SKM-1 (cell line): ENCODE data around the gene TAS2R39.
A peak's percentile ranks its signal among the peaks of the same experiment; 100 is the strongest.
"Not testable (repeated sequence)": the region's sequence is repeated elsewhere in the genome, so short reads cannot be mapped to it uniquely, and the experiment has no call there.

Experiments
- DNase-seq: peaks from one replicate; lab custom pipeline; 2025; ENCODE audit not compliant: unreplicated experiment; lab: John Stamatoyannopoulos, UW

Gene TAS2R39

DNA sequence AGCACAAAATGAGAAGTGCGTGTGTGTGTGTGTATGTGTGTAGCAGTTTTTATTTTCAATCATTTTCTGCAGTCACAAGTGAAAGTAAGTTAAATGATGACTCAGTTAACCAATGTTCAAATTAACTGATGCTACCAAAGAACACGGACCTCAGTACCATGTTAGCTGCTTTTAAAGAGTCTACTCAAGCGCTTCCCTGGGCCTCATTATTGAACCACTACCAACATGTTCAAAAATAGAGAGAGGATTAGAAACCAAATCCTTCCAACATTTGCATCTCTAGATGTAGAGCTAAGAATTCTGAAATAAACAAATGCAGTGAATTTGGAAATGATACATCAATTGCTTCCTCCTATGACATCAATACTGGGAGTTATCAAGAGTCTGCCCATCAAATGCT lies at the start of gene TAS2R39:
TSS of gene TAS2R39 (plus strand) at position 396 of the 400 bp plus-strand sequence. CDS start at position 396, 0 bp downstream.
- DNase-seq = no peak

DNA sequence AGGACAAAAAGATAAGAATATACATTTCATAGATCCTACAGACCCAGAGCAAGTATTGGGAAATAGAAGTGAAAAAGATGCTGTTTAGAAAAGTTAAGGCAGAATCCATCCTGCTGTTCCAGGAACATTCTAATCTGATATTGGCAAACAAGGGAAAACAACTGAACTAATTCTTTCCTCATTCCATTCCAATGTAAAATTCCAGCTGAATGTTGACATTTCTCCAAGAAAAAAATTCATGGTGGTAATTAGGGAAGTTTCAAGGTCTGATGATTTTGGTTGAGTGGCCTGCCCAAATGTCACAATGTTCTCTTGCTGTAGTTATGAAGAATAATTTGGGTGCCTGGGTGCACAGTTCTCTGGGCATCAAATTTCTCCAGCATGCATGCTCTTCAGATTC lies 36.1 kb upstream of the TAS2R39 start:
- DNase-seq = no peak

DNA sequence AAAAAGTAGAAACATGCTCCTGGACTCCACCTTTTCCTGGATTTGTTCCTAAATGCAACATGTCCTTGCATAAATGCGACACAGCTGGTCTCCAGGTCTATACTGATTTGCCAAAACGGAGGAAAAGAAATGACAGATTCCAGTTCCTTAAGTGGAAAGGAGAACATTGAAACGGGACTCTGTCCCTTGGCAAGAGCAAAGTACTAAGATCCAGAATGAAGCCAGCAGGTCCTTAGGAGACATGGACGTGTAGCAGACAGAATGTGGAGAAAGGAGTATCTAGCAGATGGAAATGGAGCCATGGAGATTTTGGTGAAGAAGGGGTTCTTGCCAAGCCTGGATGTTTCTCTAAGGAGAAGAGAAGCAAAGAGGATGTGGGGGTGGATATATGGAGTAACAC lies 35.2 kb upstream of the TAS2R39 start:
- DNase-seq = no peak

DNA sequence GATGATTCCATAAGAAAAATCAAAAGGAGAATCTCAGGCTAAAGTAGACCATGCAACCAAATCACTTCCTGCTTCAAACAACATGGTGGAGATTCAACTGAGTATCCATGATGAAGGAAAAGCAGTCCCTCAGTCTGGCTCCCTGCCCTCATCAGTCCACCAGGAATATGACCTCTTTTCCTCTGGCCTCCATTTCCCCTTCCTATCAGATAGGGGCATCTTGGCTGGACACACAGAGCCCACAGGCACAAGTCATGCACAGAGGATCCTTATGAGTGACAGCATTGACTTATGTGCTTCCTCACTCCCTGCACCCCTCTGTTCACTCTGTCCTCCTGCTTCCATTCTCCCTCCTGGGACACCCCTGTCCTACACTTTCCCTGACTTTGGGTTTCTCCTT lies 34.6 kb upstream of the TAS2R39 start:
- no peak for DNase-seq

DNA sequence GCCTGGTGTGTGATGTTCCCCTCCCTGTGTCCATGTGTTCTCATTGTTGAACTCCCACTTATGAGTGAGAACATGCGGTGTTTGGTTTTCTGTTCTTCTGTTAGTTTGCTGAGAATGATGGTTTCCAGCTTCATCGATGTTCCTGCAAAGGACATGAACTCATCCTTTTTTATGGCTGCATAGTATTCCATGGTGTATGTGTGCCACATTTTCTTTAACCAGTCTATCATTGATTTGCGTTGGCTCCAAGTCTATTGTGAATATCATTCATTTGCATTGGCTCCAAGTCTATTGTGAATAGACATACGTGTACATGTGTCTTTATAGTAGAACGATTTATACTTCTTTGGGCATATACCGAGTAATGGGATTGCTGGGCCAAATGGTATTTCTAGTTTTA lies 32.5 kb upstream of the TAS2R39 start:
- not testable (repeated sequence) for DNase-seq

DNA sequence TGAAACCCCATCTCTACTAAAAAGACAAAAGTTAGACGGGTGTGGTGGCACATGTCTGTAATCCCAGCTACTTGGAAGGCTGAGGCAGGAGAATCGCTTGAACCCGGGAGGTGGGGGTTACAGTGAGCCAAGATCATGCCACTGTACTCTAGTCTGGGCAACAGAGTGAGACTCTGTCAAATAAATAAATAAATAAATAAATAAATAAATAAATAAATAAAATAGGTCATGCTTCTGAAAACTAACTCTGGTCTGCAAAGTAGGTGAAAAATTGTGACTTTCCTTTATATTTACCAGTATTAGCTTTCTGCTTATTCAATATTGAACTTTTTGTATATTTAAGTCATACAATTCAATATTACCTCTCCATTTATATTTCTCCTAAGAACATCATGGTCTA lies 24.6 kb upstream of the TAS2R39 start:
- DNase-seq = not testable (repeated sequence)

DNA sequence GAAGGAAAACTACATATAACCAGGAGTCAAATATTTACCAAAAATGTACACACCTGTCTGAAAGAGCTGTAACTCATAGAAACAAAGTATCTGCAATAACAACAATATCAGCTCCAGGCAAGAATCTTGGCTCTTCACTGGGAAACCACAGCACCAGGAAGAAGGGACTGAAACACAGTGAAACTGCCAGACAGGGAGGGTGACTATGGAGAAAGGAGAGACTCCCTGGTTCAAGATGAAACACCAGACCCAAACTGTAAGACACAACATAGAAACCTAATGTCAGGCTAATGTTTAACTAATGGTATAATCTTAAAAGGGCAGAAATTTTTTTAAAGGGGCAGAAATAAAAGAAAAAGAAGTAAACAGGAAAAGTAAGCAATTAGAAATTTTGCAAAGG lies 11.5 kb upstream of the TAS2R39 start:
- no peak for DNase-seq

DNA sequence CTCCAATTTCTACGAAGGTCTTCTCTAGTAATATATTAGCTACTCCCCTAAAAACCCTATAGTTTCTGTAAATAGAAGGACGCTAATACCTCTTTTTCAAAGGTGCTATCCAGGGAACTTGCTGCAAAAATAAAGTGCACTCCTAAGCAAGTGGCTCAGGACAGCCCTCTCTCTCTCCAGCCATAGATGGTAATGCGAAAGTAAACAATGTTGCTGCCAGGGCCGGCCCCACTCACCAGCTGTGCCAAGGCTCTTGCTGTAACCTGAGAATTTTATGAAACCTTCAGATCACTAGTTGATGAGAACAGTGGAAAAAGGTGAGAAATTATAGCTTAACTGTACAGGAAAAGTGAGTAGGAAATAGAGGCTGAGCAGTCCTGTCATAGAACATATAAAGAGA lies 10.9 kb upstream of the TAS2R39 start:
- DNase-seq = no peak

DNA sequence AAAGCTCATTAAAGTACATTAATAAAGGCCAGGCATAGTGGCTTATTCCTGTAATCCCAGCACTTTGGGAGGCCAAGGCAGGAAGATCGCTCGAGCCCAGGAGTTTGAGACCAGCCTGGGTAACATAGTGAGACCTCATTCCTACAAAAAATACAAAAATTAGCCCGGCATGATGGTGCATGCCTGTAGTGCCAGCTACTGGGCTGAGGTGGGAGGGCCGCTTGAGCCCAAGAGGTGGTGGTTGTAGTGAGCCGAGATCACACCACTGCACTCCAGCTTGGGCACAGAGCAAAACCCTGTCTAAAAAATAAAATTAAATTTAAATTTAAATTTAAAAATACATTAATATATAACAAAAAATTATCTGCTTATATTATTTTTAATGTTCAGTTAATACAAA lies 7.1 kb upstream of the TAS2R39 start:
- DNase-seq = no peak

DNA sequence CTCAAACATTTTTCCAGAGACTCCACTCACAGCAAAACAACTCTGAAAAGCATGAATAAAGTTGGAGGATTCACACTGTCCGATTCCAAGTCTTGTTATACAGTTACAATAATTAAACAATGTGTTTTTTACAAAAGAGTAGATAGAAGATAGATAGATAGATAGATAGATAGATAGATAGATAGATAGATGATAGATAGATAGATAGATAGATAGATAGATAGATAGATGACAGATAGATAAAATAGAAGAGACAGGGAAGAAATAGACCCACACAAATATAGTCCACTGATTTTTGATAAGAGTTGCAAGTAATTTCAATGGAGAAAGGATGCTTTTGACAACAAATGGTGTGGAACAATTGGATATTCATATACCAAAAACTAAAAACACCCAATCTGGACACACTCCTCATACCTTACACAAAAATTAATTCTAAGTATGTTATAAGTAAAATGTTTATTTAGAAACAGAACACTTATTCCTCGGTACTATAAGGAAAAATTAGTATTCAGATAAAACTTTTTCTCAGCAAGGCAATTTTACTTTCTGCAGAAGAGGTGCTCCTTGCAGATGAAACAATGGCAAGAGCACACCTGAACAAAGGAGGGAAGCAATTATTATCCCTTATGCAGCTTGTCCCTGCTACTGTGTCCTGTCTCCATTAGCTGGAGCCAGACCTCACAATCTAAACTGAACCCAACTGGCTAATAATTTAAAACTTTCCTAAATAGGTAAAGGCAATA lies 5.7 kb upstream of the TAS2R39 start:
- DNase-seq = no peak

DNA sequence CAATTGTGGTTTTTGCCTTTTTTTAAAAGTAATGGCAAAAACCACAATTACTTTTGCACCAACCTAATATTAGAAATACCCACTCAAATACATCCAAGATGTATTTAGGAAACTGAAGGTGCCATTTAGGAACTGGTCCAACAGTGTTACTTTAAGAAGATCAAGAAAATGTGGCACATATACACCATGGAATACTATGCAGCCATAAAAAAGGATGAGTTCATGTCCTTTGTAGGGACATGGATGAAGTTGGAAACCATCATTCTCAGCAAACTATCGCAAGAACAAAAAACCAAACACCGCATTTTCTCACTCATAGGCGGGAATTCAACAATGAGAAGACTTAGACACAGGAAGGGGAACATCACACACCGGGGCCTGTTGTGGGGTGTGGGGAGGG lies 2.4 kb upstream of the TAS2R39 start:
- DNase-seq = not testable (repeated sequence)

DNA sequence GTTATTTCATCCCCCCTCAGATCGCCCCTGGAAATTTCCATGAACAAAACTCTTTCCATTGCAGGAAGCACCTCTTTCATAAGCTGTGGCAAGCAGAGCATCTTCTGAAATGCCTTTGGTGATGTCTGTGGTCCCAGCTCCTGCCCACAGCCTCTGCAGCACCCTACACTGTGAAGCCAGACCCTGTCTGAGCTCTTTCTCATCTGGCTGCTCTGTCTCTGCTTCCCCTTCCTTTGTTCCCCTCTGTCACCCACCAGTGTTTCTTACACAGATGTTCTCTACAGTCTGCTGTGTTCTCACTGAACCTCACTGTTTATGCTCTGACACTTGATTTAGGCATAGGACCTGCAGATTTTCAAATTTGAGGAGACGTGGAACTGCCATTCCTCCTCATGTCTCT lies 1.9 kb upstream of the TAS2R39 start:
- DNase-seq = no peak

DNA sequence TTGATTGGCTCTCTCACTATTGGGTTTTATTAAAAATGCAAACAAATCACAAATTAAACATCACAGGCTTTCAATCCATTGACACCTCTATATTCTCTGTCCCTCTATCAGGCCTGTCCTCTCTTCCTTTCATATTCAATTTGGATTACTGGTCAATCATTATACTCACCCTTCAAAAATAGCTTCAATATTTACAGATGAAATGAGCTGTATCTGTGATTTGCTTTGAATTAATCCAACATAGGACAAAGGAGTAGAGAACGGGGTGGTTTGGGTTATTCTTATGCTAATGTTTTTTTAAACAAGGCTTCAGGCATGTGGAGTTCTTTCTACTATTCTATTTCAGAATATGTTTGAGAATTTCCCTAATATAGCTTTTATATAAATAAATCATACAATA lies 2.3 kb downstream of the TAS2R39 start:
- no peak for DNase-seq

DNA sequence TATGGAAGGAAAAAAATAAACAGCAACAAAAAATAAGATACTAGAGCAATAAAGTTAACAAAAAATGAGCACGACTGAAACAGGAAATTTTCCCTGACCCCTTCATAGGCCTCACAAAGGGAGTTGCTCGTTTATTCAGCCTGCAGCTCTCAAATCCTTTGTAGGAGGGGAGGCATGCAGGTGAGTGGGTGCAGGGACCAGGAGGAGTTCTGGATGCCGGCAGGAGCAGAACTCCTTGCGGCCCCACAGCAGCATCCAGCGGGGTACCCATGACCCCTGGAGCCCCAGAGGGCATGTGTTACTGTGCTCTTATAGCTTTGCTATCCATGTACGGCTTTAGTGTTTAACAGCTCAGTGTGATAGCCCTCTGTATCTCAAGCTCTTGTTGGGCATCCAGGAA lies 5.8 kb downstream of the TAS2R39 start:
- DNase-seq = no peak

DNA sequence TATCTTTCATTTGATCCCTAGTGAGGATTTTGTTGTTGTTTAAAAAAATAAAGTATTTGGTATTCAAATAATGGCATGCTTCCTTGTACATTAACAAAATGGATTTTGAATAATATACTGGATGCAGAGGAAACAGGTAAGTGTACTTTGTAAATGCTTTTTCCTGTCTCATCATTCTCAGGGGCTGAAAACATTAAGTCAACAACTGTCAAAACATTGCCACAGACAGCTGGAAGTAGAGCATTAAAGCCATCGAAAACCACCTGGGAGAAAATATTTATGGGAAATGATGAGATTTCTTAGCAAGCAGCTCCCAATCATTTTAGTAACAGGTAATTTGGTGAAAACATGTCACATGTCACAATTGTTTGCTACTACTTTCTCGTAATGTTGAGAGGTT lies 10.7 kb downstream of the TAS2R39 start:
- no peak for DNase-seq

DNA sequence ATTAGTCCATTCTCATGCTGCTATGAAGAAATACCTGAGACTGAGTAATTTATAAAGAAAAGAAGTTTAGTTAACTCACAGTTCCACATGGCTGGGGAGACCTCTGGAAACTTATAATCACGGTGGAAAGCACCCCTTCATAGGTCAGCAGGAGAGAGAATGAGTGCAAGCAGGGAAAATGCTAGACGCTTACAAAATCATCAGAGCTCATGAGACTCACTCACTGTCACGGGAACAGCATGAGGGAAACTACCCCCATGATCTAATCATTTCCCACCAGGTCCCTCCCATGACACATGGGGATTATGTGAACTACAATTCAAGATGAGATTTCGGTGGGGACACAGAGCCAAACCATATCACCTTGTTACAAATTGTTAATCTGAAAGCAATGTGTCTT lies 15.8 kb downstream of the TAS2R39 start:
- no peak for DNase-seq

DNA sequence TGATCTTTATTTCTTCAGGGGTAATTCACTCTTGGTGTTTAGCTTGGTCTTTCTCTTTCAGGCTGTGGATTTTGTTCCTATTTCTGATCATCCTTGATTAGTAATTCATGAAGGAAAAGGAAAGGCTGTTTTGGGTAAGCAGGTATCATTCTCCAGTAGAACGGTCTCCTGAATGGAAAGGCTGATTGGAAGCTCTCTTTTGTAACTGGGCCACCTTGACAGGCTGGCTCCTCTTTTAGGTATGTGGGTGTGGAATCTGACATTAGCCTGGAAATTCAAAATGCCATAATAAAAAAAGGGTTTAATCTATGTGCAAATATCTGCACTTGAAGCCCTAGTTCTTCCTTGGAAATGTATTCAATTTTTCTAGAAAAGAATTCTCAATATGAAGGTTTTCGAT lies 18.9 kb downstream of the TAS2R39 start:
- DNase-seq = no peak

DNA sequence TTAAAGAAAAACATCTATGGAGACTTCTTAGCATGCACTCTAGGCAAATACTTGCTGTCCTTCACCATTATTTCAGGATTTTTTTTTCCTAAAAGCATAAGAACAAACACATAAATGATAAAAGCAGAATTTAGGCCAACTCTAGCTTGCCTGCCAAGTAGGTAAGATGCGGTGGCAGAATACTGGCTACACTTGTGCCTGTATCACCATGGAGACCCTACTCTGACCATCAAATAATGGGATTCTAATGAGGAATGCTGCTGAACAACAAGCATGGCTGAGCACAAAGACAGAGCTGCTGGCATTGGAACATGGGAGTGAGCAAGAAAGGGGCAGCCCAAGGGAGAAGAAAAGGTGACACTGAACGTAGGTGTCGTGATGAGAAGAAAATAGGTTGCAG lies 20.2 kb downstream of the TAS2R39 start:
- DNase-seq = no peak

DNA sequence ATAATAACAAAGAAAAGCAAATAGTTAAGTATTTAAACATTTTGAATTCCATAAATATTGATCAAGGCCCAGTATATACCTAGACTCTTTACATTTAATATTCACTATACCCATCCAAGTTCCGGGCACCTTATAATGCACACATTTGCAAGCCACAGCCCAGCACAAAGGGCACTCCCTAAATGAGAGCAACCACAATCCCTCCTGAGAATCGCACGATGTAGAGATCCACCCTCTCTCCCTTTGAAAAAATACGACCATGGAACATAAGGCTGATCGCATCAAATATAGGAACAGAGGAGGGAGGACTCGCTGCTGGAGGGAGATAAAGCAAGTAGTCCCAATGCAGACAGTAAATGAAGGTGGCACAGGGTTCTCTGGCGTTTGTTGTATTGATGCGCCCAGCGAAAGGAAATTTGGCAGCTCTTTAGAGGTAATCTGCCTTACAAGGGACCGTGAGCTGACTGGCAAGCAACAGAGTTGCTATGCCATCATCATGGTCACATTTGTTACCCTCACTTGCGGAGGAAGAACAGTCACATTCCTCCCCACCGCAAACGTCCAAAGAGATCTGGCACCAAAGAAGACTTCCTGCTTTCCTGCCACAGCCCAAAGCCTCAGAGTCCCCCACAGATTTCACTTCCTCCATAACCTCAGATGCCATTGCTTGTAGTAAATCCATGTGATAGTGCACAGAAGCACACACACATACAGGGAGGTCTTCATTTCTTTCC lies 22.5 kb downstream of the TAS2R39 start:
- peak; percentile 98 for DNase-seq

DNA sequence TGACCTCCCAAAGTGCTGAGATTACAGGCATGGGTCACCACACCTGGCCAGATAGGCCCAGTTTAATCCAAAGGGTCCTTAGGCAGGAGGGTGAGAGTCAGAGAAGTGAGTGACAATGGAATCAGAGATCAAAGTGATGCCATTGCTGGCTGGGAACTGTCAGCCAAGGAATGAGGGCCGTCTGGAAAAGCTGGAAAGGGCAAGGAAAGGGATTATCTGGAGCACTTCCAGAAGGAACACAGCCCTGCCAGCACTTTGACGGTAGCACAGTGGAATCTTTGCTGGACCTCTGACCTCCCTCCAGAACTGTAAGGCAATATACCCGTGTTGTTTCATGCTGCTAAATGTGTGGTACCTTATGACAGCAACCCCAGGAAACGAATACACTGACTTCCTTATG lies 27.3 kb downstream of the TAS2R39 start:
- no peak for DNase-seq

DNA sequence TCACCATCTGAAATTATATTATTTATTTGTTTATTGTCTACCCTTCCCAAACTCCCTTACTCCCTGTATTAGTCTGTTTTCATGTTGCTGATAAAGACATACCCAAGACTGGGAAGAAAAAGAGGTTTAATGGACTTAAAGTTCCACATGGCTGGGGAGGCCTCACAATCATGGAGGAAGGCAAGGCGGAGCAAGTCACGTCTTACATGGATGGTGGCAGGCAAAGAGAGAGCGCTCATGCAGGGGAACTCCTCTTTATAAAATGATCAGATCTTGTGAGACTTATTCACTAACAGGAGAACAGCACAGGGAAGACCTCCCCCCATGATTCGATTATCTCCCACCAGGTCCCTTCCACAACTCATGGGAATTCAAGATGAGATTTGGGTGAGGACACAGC lies 30.3 kb downstream of the TAS2R39 start:
- DNase-seq = not testable (repeated sequence)

DNA sequence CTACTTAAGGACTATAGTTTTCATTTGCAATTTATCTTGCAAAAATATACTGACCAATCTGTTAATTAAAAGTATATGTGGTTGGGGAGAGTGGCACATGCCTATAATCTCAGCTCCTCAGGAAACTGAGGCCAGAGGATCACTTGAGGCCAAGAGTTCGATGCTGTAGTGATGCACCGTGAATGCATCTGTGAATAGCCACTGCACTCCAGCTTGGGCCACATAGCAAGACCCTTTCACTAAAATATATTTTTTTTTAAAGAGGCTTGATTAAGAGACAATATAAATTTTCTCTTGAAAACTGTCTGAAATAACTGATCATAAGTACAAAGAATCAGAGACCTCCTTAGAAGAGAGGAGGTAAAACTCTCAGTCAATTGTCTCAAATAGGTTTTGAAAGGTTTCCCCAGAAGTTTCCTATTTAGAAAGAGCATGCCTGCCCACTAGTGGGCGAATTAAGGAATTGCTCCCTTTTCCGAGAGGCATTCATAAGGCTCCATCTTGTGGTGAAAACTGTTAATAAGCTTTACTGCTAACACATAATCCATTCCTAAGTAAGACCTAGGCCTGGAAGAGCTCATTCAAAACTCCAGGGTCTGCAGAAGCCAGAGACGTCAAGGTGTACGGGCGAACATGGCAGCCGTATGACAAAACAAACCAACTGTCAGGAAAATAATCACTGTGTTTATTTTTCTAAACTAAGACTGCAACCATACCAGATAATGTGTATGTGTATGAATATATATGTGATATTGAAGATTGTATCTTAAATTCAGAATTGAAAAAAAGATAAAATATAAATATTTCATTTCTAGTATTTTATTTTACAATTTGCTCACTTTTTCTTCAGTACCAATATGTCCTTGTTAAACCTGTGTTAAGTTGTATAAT lies 31.8 kb downstream of the TAS2R39 start:
- peak; percentile 75 for DNase-seq
